Right atrium auricular region (tissue), 2 donors: ENCODE results near the gene BIRC6. TPM values are rescaled to one million over a fixed set of nuclear protein-coding genes. Genes with fewer than 3 reads are reported as not detected.

Experiments used
- DNase-seq: peaks from one replicate; pipeline ENCODE4 v3.0.0-alpha.2; 2019; ENCODE audit warnings: low spot score
- H3K27ac ChIP-seq, 2 donors: fragments of 200-600 bp; sonication (generic); 1 replicate in 1 of 2; 2 replicates in 1 of 2; pipeline ENCODE4 v1.5.1; 2016 to 2019
- H3K27me3 ChIP-seq, 2 donors: fragments of 200-600 bp; sonication (generic); one replicate each; pipeline versions ENCODE4 v1.5.1 to v1.6.0; 2017 to 2019
- H3K36me3 ChIP-seq: fragments of 200-600 bp; sonication (generic); one replicate; pipeline ENCODE4 v1.5.1; 2016
- H3K4me1 ChIP-seq, 2 donors: fragments of 200-600 bp; sonication (generic); one replicate each; pipeline versions ENCODE4 v1.5.1 to v1.6.0; 2017 to 2019
- H3K4me3 ChIP-seq, 2 donors: fragments of 200-600 bp; sonication (generic); 1 replicate in 1 of 2; 2 replicates in 1 of 2; pipeline ENCODE4 v1.5.1; 2017 to 2019; ENCODE audit warnings: mild to moderate bottlenecking in 1 of 2, moderate library complexity in 1 of 2
- H3K9me3 ChIP-seq, 2 donors: fragments of 200-600 bp; sonication (generic); one replicate each; pipeline ENCODE4 v1.5.1; 2019
- CTCF ChIP-seq, 2 donors: fragments of 200-600 bp; sonication (generic); IDR thresholded peaks; one replicate each; pipeline ENCODE4 v1.5.1; 2019; ENCODE audit warnings: antibody characterized with exemption in 2 of 2
- total RNA-seq, 2 donors: library from RNA; depleted of rRNA; stranded (reverse); fragments of >200 nt; gene quantifications; one replicate each; pipeline ENCODE4 v1.1.0, GENCODE V29; 2016

BIRC6 gene
- total RNA-seq, 2 donors from 2014 or later, result 50.4 to 50.6 TPM

GRCh38 chr2:32485399-32485798 is 128.6 kb downstream of the BIRC6 start:
- no peak overlapping the region for H3K27ac ChIP-seq
- DNase-seq, result no peak
- TF ChIP-seq CTCF (IDR thresholded peaks at IDR 0.05), result no peak
- H3K9me3 ChIP-seq, result no peaks in the 10 kb centered on the region
- H3K27me3 ChIP-seq, result no peaks in the 10 kb centered on the region
- H3K4me3 ChIP-seq, result no peak overlapping the region
- H3K4me1 ChIP-seq, result no peaks in the 10 kb centered on the region
- peaks cover 72% of the 10 kb centered on the region for H3K36me3 ChIP-seq

- Histone ChIP-seq H3K27ac (no peak overlapping the region), H3K4me1 (no peaks in the 10 kb centered on the region), H3K4me3 (no peak overlapping the region), H3K27me3 (no peaks in the 10 kb centered on the region), H3K9me3 (no peaks in the 10 kb centered on the region), H3K36me3 (peaks cover 49% of the 10 kb centered on the region)
- no peak for DNase-seq
- TF ChIP-seq CTCF (IDR thresholded peaks at IDR 0.05), result no peak
Measured at GRCh38 chr2:32489061-32489460, 132.2 kb downstream of the BIRC6 start.

- Histone ChIP-seq H3K4me3 (no peak overlapping the region), H3K27me3 (no peaks in the 10 kb centered on the region), H3K36me3 (peaks cover 39% of the 10 kb centered on the region), H3K9me3 (no peaks in the 10 kb centered on the region), H3K4me1 (no peaks in the 10 kb centered on the region), H3K27ac (no peak overlapping the region)
- DNase-seq, result no peak
- no peak for TF ChIP-seq CTCF (IDR thresholded peaks at IDR 0.05)
Measured at GRCh38 chr2:32491346-32491745, 134.5 kb downstream of the BIRC6 start.

- H3K27ac ChIP-seq, result no peak overlapping the region
- no peaks in the 10 kb centered on the region for H3K9me3 ChIP-seq
- TF ChIP-seq CTCF (IDR thresholded peaks at IDR 0.05), result no peak
- H3K27me3 ChIP-seq, result no peaks in the 10 kb centered on the region
- DNase-seq, result no peak
- H3K4me1 ChIP-seq, result no peaks in the 10 kb centered on the region
- no peak overlapping the region for H3K4me3 ChIP-seq
- peaks cover 33% of the 10 kb centered on the region for H3K36me3 ChIP-seq
Measured at GRCh38 chr2:32495139-32495538, 138.3 kb downstream of the BIRC6 start.

- Histone ChIP-seq H3K4me3 (no peak overlapping the region), H3K27ac (no peak overlapping the region), H3K36me3 (peaks cover 35% of the 10 kb centered on the region), H3K4me1 (no peaks in the 10 kb centered on the region), H3K9me3 (no peaks in the 10 kb centered on the region), H3K27me3 (no peaks in the 10 kb centered on the region)
- DNase-seq, result no peak
- no peak for TF ChIP-seq CTCF (IDR thresholded peaks at IDR 0.05)
Measured at GRCh38 chr2:32496662-32497061, 139.8 kb downstream of the BIRC6 start.

- Histone ChIP-seq H3K9me3 (no peaks in the 10 kb centered on the region), H3K4me1 (peaks cover 0 to 3% of the 10 kb centered on the region in 2 donors), H3K27me3 (no peaks in the 10 kb centered on the region), H3K27ac (no peak overlapping the region), H3K36me3 (peaks cover 37% of the 10 kb centered on the region), H3K4me3 (no peak overlapping the region)
- DNase-seq, result no peak
- TF ChIP-seq CTCF (IDR thresholded peaks at IDR 0.05), result no peak
Measured at GRCh38 chr2:32498306-32498705, 141.5 kb downstream of the BIRC6 start.
